ENCODE data around the gene CAMK2A. TPM values are rescaled to one million over a fixed set of nuclear protein-coding genes. Genes with fewer than 3 reads are reported as not detected.
"Not testable (repeated sequence)": the region's sequence is repeated elsewhere in the genome, so short reads cannot be mapped to it uniquely, and the experiment has no call there.

Gene CAMK2A
- total RNA-seq, 1 donor from 2014 or later, result not detected

GRCh38 chr5:150236981-150237754 lies 52.4 kb downstream of the CAMK2A start:
- Mint-ChIP-seq H3K9me3 (ENCODE audit: unreplicated experiment) (no peaks in the 10 kb centered on the region), H3K36me3 (ENCODE audit: unreplicated experiment) (no peaks in the 10 kb centered on the region)
- no peak for DNase-seq (ENCODE audit: extremely low spot score, unreplicated experiment)

GRCh38 chr5:150236313-150236712 lies 53.3 kb downstream of the CAMK2A start:
- Mint-ChIP-seq H3K9me3 (ENCODE audit: unreplicated experiment) (no peaks in the 10 kb centered on the region), H3K36me3 (ENCODE audit: unreplicated experiment) (no peaks in the 10 kb centered on the region), H3K27me3 (ENCODE audit: unreplicated experiment) (no peaks in the 10 kb centered on the region), H3K4me1 (ENCODE audit: unreplicated experiment) (peaks cover 4% of the 10 kb centered on the region), H3K27ac (ENCODE audit: unreplicated experiment) (no peak overlapping the region), H3K4me3 (ENCODE audit: unreplicated experiment) (no peak overlapping the region)
- DNase-seq (ENCODE audit: extremely low spot score, unreplicated experiment), result no peak
- no peak for TF ChIP-seq CTCF (IDR thresholded peaks at IDR 0.05)

More at GRCh38 chr5:150236981-150237754, 52.4 kb downstream of the CAMK2A start:
- Mint-ChIP-seq H3K4me3 (ENCODE audit: unreplicated experiment) (no peak overlapping the region), H3K4me1 (ENCODE audit: unreplicated experiment) (peaks cover 4% of the 10 kb centered on the region), H3K27ac (ENCODE audit: unreplicated experiment) (no peak overlapping the region), H3K27me3 (ENCODE audit: unreplicated experiment) (peaks cover 3% of the 10 kb centered on the region)
- TF ChIP-seq CTCF (IDR thresholded peaks at IDR 0.05), result no peak

- Mint-ChIP-seq H3K27ac (ENCODE audit: unreplicated experiment) (no peak overlapping the region), H3K4me1 (ENCODE audit: unreplicated experiment) (peaks cover 4% of the 10 kb centered on the region)
These were observed 54.1 kb downstream of the CAMK2A start for GRCh38 chr5:150235500-150235854.

GRCh38 chr5:150234576-150235499 lies 54.7 kb downstream of the CAMK2A start:
- DNase-seq (ENCODE audit: extremely low spot score, unreplicated experiment), result no peak
- no peak for TF ChIP-seq CTCF (IDR thresholded peaks at IDR 0.05)
- Mint-ChIP-seq H3K4me3 (ENCODE audit: unreplicated experiment) (no peak overlapping the region), H3K4me1 (ENCODE audit: unreplicated experiment) (peaks cover 4% of the 10 kb centered on the region), H3K9me3 (ENCODE audit: unreplicated experiment) (no peaks in the 10 kb centered on the region), H3K27ac (ENCODE audit: unreplicated experiment) (no peak overlapping the region), H3K36me3 (ENCODE audit: unreplicated experiment) (no peaks in the 10 kb centered on the region), H3K27me3 (ENCODE audit: unreplicated experiment) (no peaks in the 10 kb centered on the region)

More at GRCh38 chr5:150235500-150235854, 54.1 kb downstream of the CAMK2A start:
- DNase-seq (ENCODE audit: extremely low spot score, unreplicated experiment), result no peak
- TF ChIP-seq CTCF (IDR thresholded peaks at IDR 0.05), result no peak
- Mint-ChIP-seq H3K4me3 (ENCODE audit: unreplicated experiment) (no peak overlapping the region), H3K9me3 (ENCODE audit: unreplicated experiment) (no peaks in the 10 kb centered on the region), H3K27me3 (ENCODE audit: unreplicated experiment) (no peaks in the 10 kb centered on the region), H3K36me3 (ENCODE audit: unreplicated experiment) (no peaks in the 10 kb centered on the region)

GRCh38 chr5:150233706-150234105 lies 55.9 kb downstream of the CAMK2A start:
- H3K4me3 Mint-ChIP-seq (ENCODE audit: unreplicated experiment); H3K36me3 Mint-ChIP-seq (ENCODE audit: unreplicated experiment); H3K9me3 Mint-ChIP-seq (ENCODE audit: unreplicated experiment); DNase-seq (ENCODE audit: extremely low spot score, unreplicated experiment); H3K27me3 Mint-ChIP-seq (ENCODE audit: unreplicated experiment); H3K4me1 Mint-ChIP-seq (ENCODE audit: unreplicated experiment); H3K27ac Mint-ChIP-seq (ENCODE audit: unreplicated experiment): not testable (repeated sequence)

All from osteocyte (in vitro differentiated cells).